Pancreas (tissue), 10 donors: ENCODE results near the gene GET4. TPM values are rescaled to one million over a fixed set of nuclear protein-coding genes. Genes with fewer than 3 reads are reported as not detected.
"Not testable (repeated sequence)": the region's sequence is repeated elsewhere in the genome, so short reads cannot be mapped to it uniquely, and the experiment has no call there.

ENCODE experiments used
- ATAC-seq, 4 donors: fragments of 200-7000 bp; cut with Tn5 transposase; one replicate each; pipeline versions ENCODE4 v1.8.0 to v1.9.1; 2020; ENCODE audit warnings: mild to moderate bottlenecking in 4 of 4, moderate library complexity in 4 of 4
- DNase-seq, 6 donors: peaks; one replicate each; pipeline ENCODE4 v3.0.0-alpha.2; 2020
- FAIRE-seq: peaks from 2 replicates; lab custom pipeline; 2012; peaks lifted over from hg19 to GRCh38; lab: Jason Lieb, UNC
- H3K27ac ChIP-seq, 4 donors: fragments of 200-600 bp; sonication (generic); 1 replicate in 3 of 4; 2 replicates in 1 of 4; pipeline versions ENCODE4 v1.5.0 to v1.8.0; 2020
- H3K27me3 ChIP-seq, 4 donors: fragments of 200-600 bp; one replicate each; pipeline ENCODE4 v1.8.0; 2021
- H3K36me3 ChIP-seq, 3 donors: fragments of 200-600 bp; sonication (generic) in 1 of 3; one replicate each; pipeline versions ENCODE4 v1.5.0 to v1.8.0; 2020 to 2021
- H3K4me1 ChIP-seq, 3 donors: fragments of 200-600 bp; one replicate each; pipeline ENCODE4 v1.8.0; 2021
- H3K4me3 ChIP-seq, 4 donors: fragments of 200-600 bp; sonication (generic) in 2 of 4; one replicate each; pipeline versions ENCODE4 v1.5.0 to v1.8.0; 2020 to 2021
- H3K9me3 ChIP-seq, 4 donors: fragments of 200-600 bp; one replicate each; pipeline ENCODE4 v1.8.0; 2021
- CTCF ChIP-seq, 4 donors: fragments of 200-600 bp; sonication (generic) in 3 of 4; IDR thresholded peaks; one replicate each; pipeline versions ENCODE4 v1.5.0 to v1.8.0; 2021; ENCODE audit warnings: antibody characterized with exemption in 4 of 4
- WGBS, 2 donors: extraction: QIAGEN DNeasy Blood & Tissue Kit; methylation state at CpG; one replicate each; pipeline ENCODE4 v1.1.7; 2013; 5-methylcytosine and 5-hydroxymethylcytosine counted together
- intact Hi-C, 3 donors: fragments of 100-400 bp; cut with DNase I; formaldehyde crosslinking; loops; one replicate each; pipeline versions ENCODE4 v1.11.1 to v1.14.2; 2022
- polyA plus RNA-seq, 2 donors: library from polyadenylated mRNA; stranded (reverse); fragments of 200-250 nt; gene quantifications; one replicate each; pipeline ENCODE4 v1.2.3, GENCODE V29; 2013
- total RNA-seq, 6 donors: library from RNA; stranded (reverse); fragmentation: NEBNext Ultra II Directional in 4 of 6; extraction: Animal tissue kit (Norgen Biotek cat#: 25700) in 4 of 6; gene quantifications; one replicate each; pipeline versions ENCODE4 v1.2.1 to v1.2.4, GENCODE V29; 2021 to 2023
- donor health status: healthy with polysubstance abuse.
- donor health status: DM: no; HTN: no; CAD: no; lungs with moderate emphysema.
- donor health status: DM: no; HTN: no; CAD: no.
- donor health status: control.
- donor health status: control.
- donor health status: Bipolar disorder and iron deficiency.
- donor health status: DM: yes; HTN: yes; CAD: no.
- donor health status: DM: no; HTN: no; CAD: no.
- donor health status: DM: no; HTN: no; CAD: no.
- donor health status: DM: yes; HTN: yes; CAD: no.

Gene GET4
- total and polyA plus RNA-seq, 8 donors = 13.1 to 94.5 (median 21.4) TPM

GRCh38 chr7:921581-922333 lies 45.4 kb downstream of the GET4 start:
- intact Hi-C loops = no loop called here
- ATAC-seq = no peak
- WGBS, 2 donors = 86 to 87% methylated on average over 36 of the region's 36 CpGs

GRCh38 chr7:922334-923107 lies 46.2 kb downstream of the GET4 start:
- intact Hi-C loops = no loop called here
- Histone ChIP-seq H3K9me3 (no peaks in the 10 kb centered on the region), H3K27ac (no peak overlapping the region), H3K27me3 (no peaks in the 10 kb centered on the region), H3K4me1 (no peaks in the 10 kb centered on the region), H3K36me3 (no peaks in the 10 kb centered on the region), H3K4me3 (no peak overlapping the region)
- ATAC-seq = no peak
- 79 to 80% methylated on average over 28 to 29 of the region's 29 CpGs for WGBS, 2 donors
- FAIRE-seq = no peak
- TF ChIP-seq CTCF (IDR thresholded peaks at IDR 0.05) = no peak
- peak in 4 of 6 donors; percentile 10 to 62 (median 28) for DNase-seq

More at GRCh38 chr7:921581-922333, 45.4 kb downstream of the GET4 start:
- H3K4me3 ChIP-seq = no peak overlapping the region
- no peak for TF ChIP-seq CTCF (IDR thresholded peaks at IDR 0.05)
- no peaks in the 10 kb centered on the region for H3K4me1 ChIP-seq
- no peaks in the 10 kb centered on the region for H3K27me3 ChIP-seq
- no peak overlapping the region for H3K27ac ChIP-seq
- H3K9me3 ChIP-seq = no peaks in the 10 kb centered on the region
- FAIRE-seq = no peak
- no peaks in the 10 kb centered on the region for H3K36me3 ChIP-seq
- DNase-seq = peak in 4 of 6 donors; percentile 9 to 69 (median 36)

GRCh38 chr7:923108-924041 lies 47.0 kb downstream of the GET4 start:
- Histone ChIP-seq H3K27me3 (no peaks in the 10 kb centered on the region), H3K27ac (peak overlapping the region in 1 of 4 donors; percentile 22), H3K4me1 (no peaks in the 10 kb centered on the region), H3K9me3 (no peaks in the 10 kb centered on the region), H3K36me3 (no peaks in the 10 kb centered on the region), H3K4me3 (no peak overlapping the region)
- TF ChIP-seq CTCF (IDR thresholded peaks at IDR 0.05) = no peak
- DNase-seq (peak in 4 of 6 donors; percentile 22 to 64 (median 51)), ATAC-seq (peak in 3 of 4 donors; percentile 46 to 76 (median 68)), FAIRE-seq (no peak)
- intact Hi-C loops = no loop called here
- WGBS, 2 donors = 85% methylated on average over 37 to 40 of the region's 40 CpGs

- H3K4me3 ChIP-seq, H3K4me1 ChIP-seq, H3K36me3 ChIP-seq, H3K27me3 ChIP-seq, ATAC-seq, FAIRE-seq, H3K9me3 ChIP-seq, H3K27ac ChIP-seq, intact Hi-C loops: not testable (repeated sequence)
- WGBS, 2 donors = 79 to 84% methylated on average over 10 to 25 of the region's 25 CpGs
- DNase-seq = peak in 4 of 6 donors; percentile 13 to 83 (median 22)
Measured at GRCh38 chr7:924042-924441, 47.7 kb downstream of the GET4 start.
